Retinal pigment epithelial cell (primary cell): Measurements from ENCODE around the gene CTNNA2.
A peak's percentile ranks its signal among the peaks of the same experiment; 100 is the strongest.

Experiments used
- DNase-seq: peaks from one replicate; pipeline ENCODE4 v3.0.0-alpha.2; 2010; ENCODE audit warnings: low read depth
- H3K4me3 ChIP-seq: 2 replicates; pipeline ENCODE4 v1.5.1; 2011; ENCODE audit warnings: mild to moderate bottlenecking, low read length, control low read depth, moderate library complexity
- TF ChIP-seq, protein P1 (sequence below): conservative IDR thresholded peaks from 2 replicates; pipeline ENCODE4 v1.5.1; 2011; ENCODE audit warnings: low read depth, low read length, control low read depth, inconsistent platforms

CTNNA2 gene

DNA sequence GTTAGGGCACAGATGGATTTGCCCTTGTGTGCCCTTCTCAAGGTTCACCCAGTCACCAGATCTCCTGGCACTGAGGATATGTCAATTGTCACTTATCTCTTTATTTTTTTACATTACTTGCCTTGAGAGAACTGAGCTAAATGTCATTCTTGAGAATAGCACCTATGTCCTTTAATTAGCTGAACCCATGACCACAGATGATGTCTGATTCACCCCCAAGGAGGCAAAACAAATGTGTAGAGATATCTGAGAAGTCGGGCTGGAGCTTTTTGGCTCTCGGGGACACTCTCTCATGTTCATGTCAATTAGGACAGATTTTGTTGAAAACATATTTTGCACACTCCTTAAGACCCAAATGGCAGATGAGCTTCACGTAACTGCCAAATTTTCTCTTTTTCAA is 963.1 kb downstream of the CTNNA2 start:
- no peak for DNase-seq
- no peak overlapping the region for H3K4me3 ChIP-seq
- TF ChIP-seq, protein P1, sequence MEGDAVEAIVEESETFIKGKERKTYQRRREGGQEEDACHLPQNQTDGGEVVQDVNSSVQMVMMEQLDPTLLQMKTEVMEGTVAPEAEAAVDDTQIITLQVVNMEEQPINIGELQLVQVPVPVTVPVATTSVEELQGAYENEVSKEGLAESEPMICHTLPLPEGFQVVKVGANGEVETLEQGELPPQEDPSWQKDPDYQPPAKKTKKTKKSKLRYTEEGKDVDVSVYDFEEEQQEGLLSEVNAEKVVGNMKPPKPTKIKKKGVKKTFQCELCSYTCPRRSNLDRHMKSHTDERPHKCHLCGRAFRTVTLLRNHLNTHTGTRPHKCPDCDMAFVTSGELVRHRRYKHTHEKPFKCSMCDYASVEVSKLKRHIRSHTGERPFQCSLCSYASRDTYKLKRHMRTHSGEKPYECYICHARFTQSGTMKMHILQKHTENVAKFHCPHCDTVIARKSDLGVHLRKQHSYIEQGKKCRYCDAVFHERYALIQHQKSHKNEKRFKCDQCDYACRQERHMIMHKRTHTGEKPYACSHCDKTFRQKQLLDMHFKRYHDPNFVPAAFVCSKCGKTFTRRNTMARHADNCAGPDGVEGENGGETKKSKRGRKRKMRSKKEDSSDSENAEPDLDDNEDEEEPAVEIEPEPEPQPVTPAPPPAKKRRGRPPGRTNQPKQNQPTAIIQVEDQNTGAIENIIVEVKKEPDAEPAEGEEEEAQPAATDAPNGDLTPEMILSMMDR: no peak

DNA sequence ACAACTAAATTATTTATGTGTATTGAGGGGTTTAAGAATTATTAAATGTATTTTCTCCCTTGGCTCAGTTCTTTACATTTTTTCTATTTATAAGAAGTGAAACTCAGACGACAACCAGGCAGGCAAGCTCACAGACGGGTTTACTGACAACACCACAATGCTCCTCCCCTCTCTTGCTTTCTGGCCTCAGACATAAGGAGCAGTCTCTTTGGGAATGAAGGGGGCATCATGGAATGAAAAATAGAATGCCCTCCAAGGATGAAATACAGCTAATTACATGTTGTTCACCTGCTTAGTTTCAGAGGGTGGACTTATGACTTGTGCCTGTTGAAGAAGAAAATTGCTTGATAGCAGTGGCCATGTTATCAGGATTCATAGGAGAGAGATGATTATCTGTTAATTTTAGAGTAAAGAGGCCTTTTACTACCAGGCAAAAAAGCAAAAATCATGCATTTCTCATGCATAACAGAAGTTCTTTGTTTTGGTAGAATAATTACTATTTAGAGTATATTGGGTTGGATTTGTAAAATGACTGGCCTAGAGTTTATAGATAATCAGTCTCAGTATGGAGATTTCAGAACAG is 963.8 kb downstream of the CTNNA2 start:
- no peak overlapping the region for H3K4me3 ChIP-seq
- TF ChIP-seq, protein P1: no peak
- no peak for DNase-seq

DNA sequence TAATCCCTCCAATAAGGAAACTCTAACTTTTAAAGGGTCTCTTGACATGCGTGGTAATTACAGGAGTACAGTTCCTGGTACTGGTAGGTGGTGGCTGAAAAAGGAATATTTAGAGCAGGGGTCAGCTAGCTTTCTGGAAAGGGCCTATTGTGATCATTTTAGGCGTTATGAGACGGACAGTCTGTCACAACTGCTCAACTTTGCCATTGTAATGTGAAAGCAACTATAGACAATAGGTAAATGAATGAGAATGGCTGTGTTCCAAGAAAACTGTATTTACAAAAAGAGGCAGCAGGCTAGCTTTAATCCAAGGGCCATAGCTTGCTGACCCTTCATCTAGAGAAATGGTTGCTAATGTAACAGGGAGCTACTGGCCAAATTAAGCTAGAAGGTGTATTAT is 969.4 kb downstream of the CTNNA2 start:
- no peak for DNase-seq
- H3K4me3 ChIP-seq: no peak overlapping the region
- TF ChIP-seq, protein P1: no peak

DNA sequence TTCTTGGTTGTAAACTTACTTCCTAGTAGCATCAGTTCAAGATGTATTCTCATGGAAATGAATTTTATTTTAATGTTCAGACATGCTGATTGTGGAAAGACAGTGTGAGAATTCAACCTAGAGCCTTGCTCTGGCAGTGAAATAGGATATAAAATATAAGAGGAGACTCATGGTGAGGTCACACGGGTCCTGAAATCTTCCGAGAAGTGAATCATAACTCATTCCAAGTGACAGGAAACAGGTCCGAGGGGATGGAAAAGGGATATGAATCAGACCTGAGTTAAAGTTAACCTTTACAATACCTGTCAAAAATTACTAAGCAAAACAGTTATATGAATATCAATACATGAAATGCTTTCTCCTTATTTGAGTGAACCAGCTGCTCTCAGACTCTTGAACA is 976.9 kb downstream of the CTNNA2 start:
- H3K4me3 ChIP-seq: no peak overlapping the region
- DNase-seq: no peak
- TF ChIP-seq, protein P1: no peak

DNA sequence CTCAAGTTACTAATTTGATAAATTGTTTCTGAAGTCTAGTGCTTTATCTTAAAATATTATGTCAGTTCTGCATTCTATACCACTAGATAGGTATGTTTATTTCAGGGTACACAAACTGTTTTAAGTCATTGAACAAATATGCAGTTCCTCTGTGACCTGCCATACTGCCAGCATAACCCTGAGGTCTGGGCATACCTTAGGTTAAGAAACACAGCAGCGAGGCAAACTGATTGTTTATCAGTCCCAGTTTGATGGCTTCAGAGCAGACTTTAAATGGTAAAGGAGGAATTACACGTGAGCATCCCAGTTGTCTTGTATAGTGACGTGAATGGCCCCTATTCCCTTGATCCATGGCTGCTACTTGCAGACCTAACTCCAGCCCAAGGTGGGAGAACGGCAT is 978.1 kb downstream of the CTNNA2 start:
- DNase-seq: no peak
- H3K4me3 ChIP-seq: no peak overlapping the region
- TF ChIP-seq, protein P1: no peak

DNA sequence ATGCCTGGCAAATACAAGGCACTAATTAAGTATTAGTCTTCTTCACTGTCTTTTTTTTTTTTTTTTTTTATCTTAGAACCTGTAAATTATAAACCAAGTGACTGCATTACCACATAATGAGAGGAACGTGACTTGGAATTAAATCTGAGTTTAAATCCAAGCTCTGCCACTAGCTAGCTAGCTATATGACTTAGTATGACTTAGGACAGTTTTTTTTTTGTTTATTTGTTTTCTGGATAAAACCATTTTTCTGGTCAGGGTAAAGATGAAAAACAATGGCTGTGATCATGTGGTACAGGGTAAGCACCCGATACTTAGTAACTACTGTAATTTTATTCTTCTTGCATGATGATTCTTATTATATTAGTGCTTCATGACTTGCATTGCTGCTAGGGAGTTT is 983.5 kb downstream of the CTNNA2 start:
- no peak for DNase-seq
- H3K4me3 ChIP-seq: no peak overlapping the region
- TF ChIP-seq, protein P1: no peak

DNA sequence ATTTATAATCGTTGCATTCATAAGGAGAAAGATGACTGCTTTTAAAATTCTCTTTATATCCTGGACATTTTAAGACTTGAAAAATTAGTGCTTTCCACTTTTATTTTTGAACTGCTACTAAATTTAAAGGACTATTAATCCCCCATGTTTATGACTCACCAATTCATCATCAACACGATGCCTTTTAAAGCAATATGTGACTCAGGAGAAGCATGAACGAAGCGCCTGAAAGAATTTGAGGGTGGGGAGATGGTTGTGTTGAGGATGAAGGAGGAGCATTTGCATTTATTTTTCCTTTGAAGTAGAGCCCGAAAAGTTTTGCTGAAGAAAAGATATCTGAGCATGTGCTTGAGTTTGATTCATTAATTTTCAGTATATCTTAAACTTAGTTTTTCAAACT is 983.9 kb downstream of the CTNNA2 start:
- H3K4me3 ChIP-seq: no peak overlapping the region

More for the DNA sequence above, 983.9 kb downstream of the CTNNA2 start:
- DNase-seq: peak; percentile 73
- TF ChIP-seq, protein P1: no peak
